PFSK-1 (cell line): Measurements from ENCODE around the gene BCAT1.

Experiments
- FOXP2 ChIP-seq: optimal IDR thresholded peaks from 2 replicates; pipeline ENCODE3; 2011; ENCODE audit warnings: borderline replicate concordance, control low read depth, inconsistent platforms; ENCODE audit not compliant: insufficient read depth; ENCODE audit errors: extremely low read length, extremely low read depth
- POLR2AphosphoS5 ChIP-seq: IDR thresholded peaks from 2 replicates; pipeline ENCODE4 v1.6.1; 2012; ENCODE audit warnings: low read depth, mild to moderate bottlenecking, control low read depth, low read length, moderate library complexity
- SIN3A ChIP-seq: IDR thresholded peaks from 2 replicates; pipeline ENCODE4 v1.6.1; 2012; ENCODE audit warnings: mild to moderate bottlenecking, low read length, moderate library complexity, borderline replicate concordance; ENCODE audit not compliant: insufficient read depth
- TAF1 ChIP-seq: IDR thresholded peaks from 2 replicates; pipeline ENCODE4 v1.6.1; 2012; ENCODE audit warnings: low read length, control low read depth, borderline replicate concordance; ENCODE audit not compliant: insufficient read depth
- TF ChIP-seq, protein P1 (sequence below), 2 experiments: IDR thresholded peaks; 2 replicates each; pipeline versions ENCODE4 v1.6.1 to v1.8.0; 2011 to 2012; ENCODE audit warnings: low read depth in 2 of 2, low read length in 2 of 2, control low read depth in 1 of 2, inconsistent platforms in 1 of 2, mild to moderate bottlenecking in 1 of 2, moderate library complexity in 1 of 2; ENCODE audit not compliant: insufficient read depth in 1 of 2

The BCAT1 gene

GRCh38 chr12:24764712-24765111 lies 184.2 kb downstream of the BCAT1 start:
- TF ChIP-seq SIN3A (no peak), POLR2AphosphoS5 (no peak), TAF1 (no peak), FOXP2 (no peak)
- TF ChIP-seq, protein P1, sequence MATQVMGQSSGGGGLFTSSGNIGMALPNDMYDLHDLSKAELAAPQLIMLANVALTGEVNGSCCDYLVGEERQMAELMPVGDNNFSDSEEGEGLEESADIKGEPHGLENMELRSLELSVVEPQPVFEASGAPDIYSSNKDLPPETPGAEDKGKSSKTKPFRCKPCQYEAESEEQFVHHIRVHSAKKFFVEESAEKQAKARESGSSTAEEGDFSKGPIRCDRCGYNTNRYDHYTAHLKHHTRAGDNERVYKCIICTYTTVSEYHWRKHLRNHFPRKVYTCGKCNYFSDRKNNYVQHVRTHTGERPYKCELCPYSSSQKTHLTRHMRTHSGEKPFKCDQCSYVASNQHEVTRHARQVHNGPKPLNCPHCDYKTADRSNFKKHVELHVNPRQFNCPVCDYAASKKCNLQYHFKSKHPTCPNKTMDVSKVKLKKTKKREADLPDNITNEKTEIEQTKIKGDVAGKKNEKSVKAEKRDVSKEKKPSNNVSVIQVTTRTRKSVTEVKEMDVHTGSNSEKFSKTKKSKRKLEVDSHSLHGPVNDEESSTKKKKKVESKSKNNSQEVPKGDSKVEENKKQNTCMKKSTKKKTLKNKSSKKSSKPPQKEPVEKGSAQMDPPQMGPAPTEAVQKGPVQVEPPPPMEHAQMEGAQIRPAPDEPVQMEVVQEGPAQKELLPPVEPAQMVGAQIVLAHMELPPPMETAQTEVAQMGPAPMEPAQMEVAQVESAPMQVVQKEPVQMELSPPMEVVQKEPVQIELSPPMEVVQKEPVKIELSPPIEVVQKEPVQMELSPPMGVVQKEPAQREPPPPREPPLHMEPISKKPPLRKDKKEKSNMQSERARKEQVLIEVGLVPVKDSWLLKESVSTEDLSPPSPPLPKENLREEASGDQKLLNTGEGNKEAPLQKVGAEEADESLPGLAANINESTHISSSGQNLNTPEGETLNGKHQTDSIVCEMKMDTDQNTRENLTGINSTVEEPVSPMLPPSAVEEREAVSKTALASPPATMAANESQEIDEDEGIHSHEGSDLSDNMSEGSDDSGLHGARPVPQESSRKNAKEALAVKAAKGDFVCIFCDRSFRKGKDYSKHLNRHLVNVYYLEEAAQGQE (IDR thresholded peaks at IDR 0.05; ENCODE audit: insufficient read depth in 1 of 2, low read depth in 2 of 2, low read length in 2 of 2), result no peak

DNA sequence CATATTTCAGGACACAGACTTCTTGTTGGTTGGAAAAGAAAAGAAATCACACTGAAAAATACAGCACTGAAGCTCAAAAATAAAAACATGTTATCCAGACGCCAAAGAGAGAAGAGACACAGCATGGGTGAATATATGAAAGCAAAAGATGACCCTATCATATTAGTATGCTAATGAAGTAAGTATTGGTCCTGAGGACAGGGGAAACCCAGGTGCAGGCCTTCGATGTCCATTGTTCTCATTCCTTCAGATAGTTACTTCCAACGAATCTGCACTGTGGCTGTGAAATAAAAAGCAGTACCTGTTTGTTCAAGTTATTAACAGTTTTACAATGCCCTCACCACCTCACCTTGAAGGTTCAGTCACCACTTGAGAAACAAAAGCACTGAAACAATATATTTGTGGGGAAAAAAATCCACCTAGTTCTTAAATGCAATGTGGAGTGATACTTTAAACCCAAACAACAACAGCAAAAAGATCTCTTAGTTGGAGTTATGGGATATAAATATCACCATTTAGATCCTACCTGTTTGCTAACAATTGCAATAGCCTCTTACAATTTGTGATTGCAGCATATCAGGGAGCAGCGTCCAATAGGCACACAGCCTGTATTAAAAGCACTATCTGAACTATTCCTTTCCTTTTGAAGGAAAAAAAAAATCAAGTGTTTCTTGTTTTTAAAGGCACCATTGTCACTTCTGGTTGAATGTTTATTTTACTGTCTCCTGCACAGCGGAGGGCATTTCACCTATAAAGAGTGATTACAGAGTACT lies 188.1 kb downstream of the BCAT1 start:
- TF ChIP-seq TAF1 (no peak), POLR2AphosphoS5 (no peak)

- TF ChIP-seq TAF1 (no peak), SIN3A (no peak), POLR2AphosphoS5 (no peak), FOXP2 (no peak)
- TF ChIP-seq, protein P1 (IDR thresholded peaks at IDR 0.05; ENCODE audit: insufficient read depth in 1 of 2, low read depth in 2 of 2, low read length in 2 of 2), result no peak
Observed at GRCh38 chr12:24760162-24760561, 188.7 kb downstream of the BCAT1 start.
